Measurements from ENCODE around the gene SKIC2.
A peak's percentile ranks its signal among the peaks of the same experiment; 100 is the strongest.
"Not testable (repeated sequence)": the region's sequence is repeated elsewhere in the genome, so short reads cannot be mapped to it uniquely, and the experiment has no call there.

The SKIC2 gene

GRCh38 chr6:31969712-31970603, 11.0 kb downstream of the SKIC2 start:
- DNase-seq: no peak

GRCh38 chr6:31970604-31971271, 11.8 kb downstream of the SKIC2 start:
- no peak for DNase-seq

GRCh38 chr6:31971279-31971992, 12.5 kb downstream of the SKIC2 start:
- no peak for DNase-seq

- peak; percentile 99 for DNase-seq
Observed at GRCh38 chr6:31971993-31972708, 13.2 kb downstream of the SKIC2 start, which contains the start of gene DXO. DXO (minus strand) TSS chr6:31972138; CDS start chr6:31971675, 463 bp downstream.

- DNase-seq: peak; percentile 31
Observed at GRCh38 chr6:31972709-31973350, 13.9 kb downstream of the SKIC2 start.

GRCh38 chr6:31976065-31976464, 17.1 kb downstream of the SKIC2 start:
- not testable (repeated sequence) for DNase-seq

GRCh38 chr6:31977816-31978431, 18.9 kb downstream of the SKIC2 start:
- DNase-seq: no peak

GRCh38 chr6:31978831-31979230, 19.9 kb downstream of the SKIC2 start:
- no peak for DNase-seq

GRCh38 chr6:31979238-31979898, 20.4 kb downstream of the SKIC2 start:
- no peak for DNase-seq

- not testable (repeated sequence) for DNase-seq
Observed at GRCh38 chr6:31980195-31980876, 21.4 kb downstream of the SKIC2 start.

GRCh38 chr6:31980998-31981397, 22.0 kb downstream of the SKIC2 start:
- not testable (repeated sequence) for DNase-seq

- DNase-seq: not testable (repeated sequence)
Observed at GRCh38 chr6:31981744-31982143, 22.8 kb downstream of the SKIC2 start, which contains the start of gene C4A. C4A (plus strand) TSS chr6:31982057; CDS start chr6:31982108, 51 bp downstream.

GRCh38 chr6:31989363-31989762, 30.4 kb downstream of the SKIC2 start:
- not testable (repeated sequence) for DNase-seq

GRCh38 chr6:31994421-31994820, 35.4 kb downstream of the SKIC2 start:
- not testable (repeated sequence) for DNase-seq

GRCh38 chr6:31996385-31996784, 37.4 kb downstream of the SKIC2 start:
- not testable (repeated sequence) for DNase-seq

GRCh38 chr6:32002546-32003268, 43.7 kb downstream of the SKIC2 start:
- not testable (repeated sequence) for DNase-seq

- not testable (repeated sequence) for DNase-seq
Observed at GRCh38 chr6:32003301-32003700, 44.3 kb downstream of the SKIC2 start.

GRCh38 chr6:32004393-32004792, 45.4 kb downstream of the SKIC2 start:
- DNase-seq: not testable (repeated sequence)

GRCh38 chr6:32004864-32005537, 46.0 kb downstream of the SKIC2 start:
- not testable (repeated sequence) for DNase-seq
